HL-60/S4 treated with retinoic acid at 250 ng/mL for 4 days and 3 days (cell line): ENCODE data around the gene OXSR1.
"Not testable (repeated sequence)": the region's sequence is repeated elsewhere in the genome, so short reads cannot be mapped to it uniquely, and the experiment has no call there.

Experiments used
- in situ Hi-C: fragments of 300-500 bp; cut with MboI; formaldehyde crosslinking; loops from 2 replicates; pipeline ENCODE4 v1.7.0; 2022; ENCODE audit warnings: low sequenced_read_pairs

OXSR1 gene

GRCh38 chr3:38265604-38266307, 100.4 kb downstream of the OXSR1 start, which contains the start of gene SLC22A13:
SLC22A13 (plus strand) TSS chr3:38265812; CDS start chr3:38265861, 49 bp downstream.
- in situ Hi-C loops: no loop called here

DNA sequence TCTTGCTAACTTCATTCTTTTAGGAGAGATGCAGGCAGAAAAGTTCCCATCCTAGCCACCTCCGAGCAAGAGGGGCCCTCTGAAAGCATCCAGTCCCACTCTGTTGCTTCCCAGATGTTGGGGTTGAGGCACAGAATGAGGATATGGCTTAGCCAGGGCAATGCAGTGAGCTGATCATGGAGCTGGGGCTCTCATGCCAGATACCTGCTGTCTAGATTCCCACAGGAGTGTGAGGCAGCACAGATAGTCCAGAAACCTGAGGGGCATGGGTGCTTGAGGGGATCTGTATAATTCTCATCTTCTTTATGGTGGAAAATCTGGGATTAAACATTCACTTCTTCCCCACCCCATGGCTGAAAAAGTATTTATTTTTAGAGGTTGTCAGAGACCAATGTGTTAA, 101.5 kb downstream of the OXSR1 start:
- in situ Hi-C loops: no loop called here

DNA sequence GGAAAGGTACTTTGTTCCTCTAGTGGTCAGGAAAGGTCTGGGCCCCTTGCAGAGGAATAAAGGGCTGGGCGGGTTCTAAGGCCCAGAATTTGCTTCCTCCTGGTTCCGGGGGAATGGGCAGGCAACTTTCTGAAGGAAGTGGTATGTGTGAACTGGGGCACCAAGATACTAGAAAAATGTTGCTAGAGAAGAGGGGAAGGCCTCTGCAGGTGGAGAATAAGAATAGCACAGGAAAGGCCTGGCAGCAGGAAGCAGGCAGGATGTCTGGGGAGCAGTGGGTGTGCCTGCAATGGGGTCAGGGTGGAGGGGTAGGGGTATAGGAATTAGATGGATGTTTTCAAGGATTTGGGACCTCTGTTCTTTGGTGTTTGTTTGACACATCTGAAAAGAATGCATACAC, 102.3 kb downstream of the OXSR1 start:
- in situ Hi-C loops: no loop called here

- in situ Hi-C loops: no loop called here
Observed at GRCh38 chr3:38268087-38268486, 102.8 kb downstream of the OXSR1 start.

GRCh38 chr3:38268522-38268921, 103.2 kb downstream of the OXSR1 start:
- in situ Hi-C loops: no loop called here

- in situ Hi-C loops: no loop called here
Observed at GRCh38 chr3:38270606-38271005, 105.3 kb downstream of the OXSR1 start.

DNA sequence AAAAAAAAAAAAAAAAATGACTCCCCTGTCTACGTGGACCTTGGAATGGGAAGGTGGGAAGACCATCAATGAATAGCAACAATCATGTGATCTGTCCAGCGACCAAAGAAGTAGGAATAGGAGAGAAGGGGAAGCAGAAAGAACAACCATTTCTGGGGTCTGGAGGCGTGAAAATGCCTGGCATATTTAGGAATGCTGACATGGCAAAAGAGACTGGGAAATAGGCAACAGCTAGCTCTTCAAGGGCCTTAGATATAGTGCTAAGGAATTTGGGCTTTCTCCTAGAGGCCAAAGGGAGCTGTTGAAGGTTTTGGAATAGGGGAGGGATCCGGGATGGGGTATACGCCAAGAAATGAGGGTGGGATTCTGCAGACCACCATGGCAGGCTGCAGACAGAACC, 106.2 kb downstream of the OXSR1 start:
- in situ Hi-C loops: no loop called here

DNA sequence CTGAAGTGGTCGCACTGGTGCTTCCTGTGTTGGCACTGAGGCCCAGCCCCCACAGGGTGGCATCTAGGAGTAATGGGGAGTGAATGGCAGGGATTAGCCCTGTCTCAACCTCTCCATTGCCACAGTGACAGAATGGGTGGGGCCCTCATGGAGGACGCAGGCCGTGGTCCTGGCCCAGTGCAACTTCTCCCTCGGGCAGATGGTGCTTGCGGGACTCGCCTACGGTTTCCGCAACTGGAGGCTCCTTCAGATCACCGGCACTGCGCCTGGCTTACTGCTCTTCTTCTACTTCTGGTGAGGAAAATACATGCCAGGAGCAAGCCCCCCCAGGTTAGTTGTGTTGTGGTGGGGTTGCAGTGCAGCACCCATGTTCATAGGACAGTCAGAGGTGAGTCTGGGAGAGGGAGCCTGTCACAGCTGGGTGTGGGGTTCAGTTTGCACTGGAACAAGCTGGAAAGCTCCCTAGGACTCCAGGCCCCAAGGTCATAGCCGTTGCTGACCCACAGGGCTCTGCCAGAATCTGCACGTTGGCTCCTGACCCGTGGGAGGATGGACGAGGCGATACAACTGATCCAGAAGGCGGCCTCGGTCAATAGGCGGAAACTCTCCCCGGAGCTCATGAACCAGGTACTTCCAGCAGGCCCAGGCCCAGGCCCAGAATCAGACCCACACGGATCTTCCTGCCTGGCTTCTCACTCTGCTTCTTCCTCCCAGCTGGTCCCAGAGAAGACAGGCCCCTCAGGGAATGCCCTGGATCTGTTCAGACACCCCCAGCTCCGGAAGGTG, 109.7 kb downstream of the OXSR1 start:
- in situ Hi-C loops: no loop called here

- in situ Hi-C loops: no loop called here
Observed at GRCh38 chr3:38275658-38276057, 110.3 kb downstream of the OXSR1 start.

- in situ Hi-C loops: no loop called here
Observed at GRCh38 chr3:38276081-38276916, 111.0 kb downstream of the OXSR1 start.

- in situ Hi-C loops: no loop called here
Observed at GRCh38 chr3:38276917-38277630, 111.7 kb downstream of the OXSR1 start.

DNA sequence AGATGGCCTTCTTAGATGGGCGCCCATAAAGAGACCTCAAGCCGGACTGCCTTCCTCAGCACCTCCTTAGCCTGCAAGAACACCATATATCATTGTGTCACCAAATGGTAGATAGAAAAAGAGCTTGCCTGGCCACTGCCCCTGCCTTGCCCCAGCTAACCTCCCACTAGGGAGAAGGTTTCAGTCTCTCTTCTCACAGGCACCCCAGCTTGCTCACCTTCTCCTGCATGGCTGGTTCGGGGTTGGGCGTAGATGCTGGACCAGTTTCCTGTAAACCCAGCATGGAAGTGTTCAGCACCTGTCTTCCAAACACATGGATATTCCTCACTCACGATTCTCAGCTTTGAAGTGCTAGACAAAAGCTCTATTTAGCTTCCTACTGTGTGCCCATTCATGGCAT, 113.5 kb downstream of the OXSR1 start:
- in situ Hi-C loops: no loop called here

DNA sequence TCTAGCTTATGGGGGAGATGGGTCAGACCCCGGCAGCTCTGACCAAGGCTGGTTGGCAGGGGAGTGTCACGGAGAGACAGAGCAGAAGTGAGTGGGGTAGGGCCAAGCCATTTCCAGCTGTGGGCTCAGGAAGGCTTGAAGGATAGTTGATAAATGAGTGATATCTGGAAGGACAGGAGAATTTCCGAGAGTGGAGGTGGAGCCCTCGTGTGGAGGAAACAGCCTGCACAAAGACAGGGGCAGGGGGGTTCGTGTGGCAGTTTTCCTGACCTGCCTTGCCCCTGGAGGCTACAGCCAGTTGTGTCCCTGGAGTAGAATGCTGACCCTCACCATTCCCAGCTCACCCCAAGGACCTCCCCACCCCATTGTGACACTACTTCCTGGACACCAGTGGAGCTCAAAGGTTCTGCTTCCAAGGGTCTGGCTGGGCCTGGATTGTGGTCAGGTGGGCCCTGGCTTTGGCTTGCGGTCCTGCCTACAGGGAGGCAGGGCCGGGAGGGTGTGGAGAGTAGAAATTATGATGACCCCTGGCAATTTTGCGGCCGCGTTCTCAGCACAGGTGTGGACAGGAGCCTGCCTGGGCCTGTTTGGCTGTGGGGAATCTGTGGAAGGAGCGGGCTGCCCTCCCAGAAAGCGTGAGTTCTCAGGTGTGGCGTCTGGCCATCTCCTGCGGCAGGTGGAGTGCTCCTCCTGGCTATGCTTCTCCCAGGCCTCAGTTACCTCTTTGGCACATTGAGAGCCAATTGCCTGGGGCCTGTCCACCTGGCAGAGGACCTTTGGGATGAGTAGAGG, 116.8 kb downstream of the OXSR1 start, which contains the start of gene SLC22A14:
Gene SLC22A14, plus strand, starts transcription at position 400 of the 792 bp plus-strand sequence. CDS start 23,733 bp downstream, outside the sequence.
- in situ Hi-C loops: no loop called here

DNA sequence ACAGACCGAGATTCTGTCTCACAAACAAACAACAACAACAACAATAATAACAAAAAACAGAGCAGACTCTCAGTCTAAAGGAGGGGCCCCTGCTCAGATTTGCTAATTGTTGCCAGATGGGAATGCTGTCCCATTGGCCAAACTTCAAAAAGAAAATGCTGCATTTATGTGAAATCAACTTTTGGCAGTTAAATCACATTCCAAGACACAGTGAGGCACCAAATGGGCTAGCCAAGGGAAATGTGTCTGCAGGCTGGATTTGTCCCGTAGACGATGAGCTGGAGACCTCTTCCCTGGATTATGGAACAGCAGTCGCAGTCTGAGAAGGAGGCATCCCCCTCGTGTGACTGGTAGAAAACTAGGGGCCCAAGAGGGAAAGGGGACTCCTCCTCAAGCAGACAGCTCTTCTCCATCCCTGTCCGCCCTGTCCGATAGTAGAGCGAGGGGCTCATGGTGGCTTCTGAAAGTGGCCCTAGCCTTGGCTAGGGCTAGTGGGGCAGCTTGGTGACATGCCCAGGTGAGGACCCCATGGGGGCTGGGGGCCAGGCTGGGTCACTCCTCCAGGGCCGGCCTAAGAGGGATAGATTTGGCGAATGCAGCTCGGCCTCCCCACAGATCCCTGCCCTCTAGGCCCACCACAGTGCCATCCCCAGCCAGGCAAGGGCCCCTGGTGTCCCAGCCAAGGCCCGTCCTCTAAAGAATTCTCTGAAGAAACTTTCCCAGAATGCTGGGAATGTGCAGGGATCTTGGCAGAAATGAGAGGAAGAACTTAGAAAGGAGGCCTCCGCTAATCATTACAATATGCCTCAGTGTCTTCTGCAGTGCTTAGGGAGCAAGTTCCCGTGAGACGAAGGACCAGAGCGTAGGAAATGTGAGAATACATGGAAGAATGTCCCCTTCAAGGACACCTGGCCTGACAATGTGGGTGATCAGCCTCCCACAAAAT, 118.7 kb downstream of the OXSR1 start:
- in situ Hi-C loops: no loop called here

- in situ Hi-C loops: no loop called here
Observed at GRCh38 chr3:38284756-38285150, 119.4 kb downstream of the OXSR1 start.

DNA sequence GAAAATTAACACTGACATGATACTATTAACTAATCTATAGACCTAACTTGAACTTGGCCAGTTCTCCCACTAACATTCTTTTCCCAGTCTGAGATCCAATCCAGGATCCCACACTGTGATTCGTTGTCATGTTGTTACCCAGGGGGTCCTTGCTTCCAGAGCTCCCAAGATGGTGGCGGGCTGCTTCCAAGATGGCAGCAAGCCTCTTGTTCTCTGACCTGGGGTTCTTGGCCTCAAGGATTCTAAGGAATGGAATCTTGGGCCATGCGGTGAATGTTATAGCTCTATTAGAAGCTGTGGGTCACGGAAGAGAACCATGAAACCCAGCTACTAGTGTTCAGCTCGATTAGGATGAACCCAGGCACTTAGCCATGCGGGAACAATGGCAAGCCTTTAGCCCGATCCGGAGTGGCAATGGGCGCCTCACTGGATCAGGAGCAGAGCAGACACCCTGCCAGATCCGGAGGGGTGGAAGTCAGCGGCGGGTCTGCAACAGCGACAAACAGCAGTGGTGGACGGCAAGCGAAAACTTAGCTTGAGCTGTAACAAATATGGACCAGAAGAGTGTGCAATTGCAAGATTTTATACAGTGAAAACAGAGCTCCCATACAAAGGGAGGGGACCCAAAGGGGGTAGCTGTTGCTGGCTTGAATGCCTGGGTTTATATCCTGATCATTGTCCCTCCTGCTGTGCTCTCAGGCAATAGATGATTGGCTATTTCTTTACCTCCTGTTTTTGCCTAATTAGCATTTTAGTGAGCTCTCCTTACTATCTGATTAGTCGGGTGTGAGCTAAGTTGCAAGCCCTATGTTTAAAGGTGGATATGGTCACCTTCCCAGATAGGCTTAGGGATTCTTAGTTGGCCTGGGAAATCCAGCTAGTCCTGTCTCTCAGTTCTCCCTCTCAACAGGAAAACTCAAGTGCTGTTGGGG, 124.2 kb downstream of the OXSR1 start:
- in situ Hi-C loops: not testable (repeated sequence)

DNA sequence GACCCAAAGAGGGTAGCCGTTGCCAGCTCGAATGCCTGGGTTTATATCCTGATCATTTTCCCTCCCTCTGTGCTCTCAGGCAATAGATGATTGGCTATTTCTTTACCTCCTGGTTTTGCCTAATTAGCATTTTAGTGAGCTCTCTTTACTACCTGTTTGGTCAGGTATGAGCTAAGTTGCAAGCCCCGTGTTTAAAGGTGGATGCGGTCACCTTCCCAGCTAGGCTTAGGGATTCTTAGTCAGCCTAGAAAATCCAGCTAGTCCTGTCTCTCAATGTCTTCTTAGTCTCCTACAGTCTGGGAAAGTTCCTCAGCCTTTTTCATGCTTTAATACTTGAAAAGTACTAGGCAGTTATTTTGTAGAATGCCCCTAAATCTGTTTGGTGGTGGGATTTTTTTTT, 131.7 kb downstream of the OXSR1 start:
- in situ Hi-C loops: not testable (repeated sequence)

GRCh38 chr3:38297537-38297936, 132.2 kb downstream of the OXSR1 start:
- in situ Hi-C loops: no loop called here
